AG04450 (cell line): ENCODE results near the gene CYTH3. TPM values are rescaled to one million over a fixed set of nuclear protein-coding genes. Genes with fewer than 3 reads are reported as not detected.

Experiments
- CTCF ChIA-PET: fragments of 300-600, 350-600 bp; formaldehyde crosslinking; extraction: SDS; loops from one replicate; lab custom pipeline; 2022; ENCODE audit warnings: antibody characterized with exemption, inconsistent platforms; lab: Charles Lee
- POLR2A ChIA-PET: fragments of 350-600 bp; formaldehyde crosslinking; extraction: SDS; loops from one replicate; lab custom pipeline; 2021; ENCODE audit warnings: antibody characterized with exemption, inconsistent platforms; lab: Yijun Ruan, JAX
- DNase-seq: peaks from one replicate; pipeline ENCODE4 v3.0.0-alpha.2; 2011; ENCODE audit warnings: low read depth, low spot score
- H3K27ac ChIP-seq: one replicate; pipeline ENCODE4 v1.5.1; 2012; ENCODE audit warnings: low read depth, low read length, control low read depth
- H3K27me3 ChIP-seq: one replicate; pipeline ENCODE4 v1.6.0; 2012; ENCODE audit warnings: low read length; ENCODE audit not compliant: control insufficient read depth, insufficient read depth
- H3K4me3 ChIP-seq: 2 replicates; pipeline ENCODE4 v1.5.1; 2011; ENCODE audit warnings: mild to moderate bottlenecking, low read depth, low read length, control low read depth
- H3K9me3 ChIP-seq: 2 replicates; pipeline ENCODE4 v1.5.1; 2012; ENCODE audit warnings: low read length; ENCODE audit not compliant: control insufficient read depth, insufficient read depth
- CTCF ChIP-seq: IDR thresholded peaks from 2 replicates; pipeline ENCODE4 v1.5.1; 2011; ENCODE audit warnings: low read depth, low read length, control low read depth, inconsistent platforms
- polyA plus RNA-seq: library from polyadenylated mRNA; depleted of rRNA; stranded (reverse); fragments of >200 nt; gene quantifications from 2 replicates; pipeline ENCODE4 v1.2.3, GENCODE V29; 2011

CYTH3 gene
- polyA plus RNA-seq, 1 experiment: 30.2 TPM

DNA sequence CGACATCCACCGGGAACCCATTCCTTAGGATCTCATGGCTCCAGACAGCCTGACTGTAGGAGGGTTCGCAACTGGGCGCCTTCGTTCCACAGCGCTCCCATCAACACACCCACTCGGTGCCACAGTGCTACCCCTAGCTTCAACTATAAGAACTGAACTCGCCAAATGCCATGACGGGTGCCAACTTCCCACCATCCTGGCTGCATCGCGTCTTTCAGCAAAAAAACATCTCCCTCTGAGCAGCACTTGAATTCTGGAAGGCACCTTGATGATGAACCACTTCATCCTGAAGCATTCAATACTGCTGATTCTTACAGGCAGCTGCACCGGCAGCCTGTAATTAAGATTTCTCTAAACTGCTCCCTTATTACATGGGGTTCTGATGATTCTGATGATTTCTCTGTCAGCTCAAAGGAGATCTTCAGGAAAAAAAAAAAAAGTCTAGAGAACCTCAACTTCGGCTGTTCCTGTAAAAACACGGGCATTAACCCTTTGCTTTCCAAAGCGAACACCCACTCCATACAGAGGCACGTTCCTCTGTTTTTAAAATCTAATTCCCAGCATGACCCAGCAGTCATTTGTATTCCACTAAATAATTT is 1.3 kb downstream of the CYTH3 start:
- peak; percentile 46 for TF ChIP-seq CTCF
- no peak for DNase-seq
- Histone ChIP-seq H3K27ac (no peak overlapping the region), H3K9me3 (peaks cover 3% of the 10 kb centered on the region; the same call in 1 of the 2 replicates), H3K4me3 (peak overlapping the region; percentile 92), H3K27me3 (no peaks in the 10 kb centered on the region)
- ChIA-PET CTCF (interaction anchor here (0.6 to 2.1 kb wide), 5 partner anchors 10 to 111 kb away, joined by 3 to 15 read pairs (median 3); no protein-coding TSS in a partner anchor), POLR2A (interaction anchor here (1.2 kb wide), 1 partner anchor 9 kb away, joined by 3 read pairs; no protein-coding TSS in a partner anchor)

DNA sequence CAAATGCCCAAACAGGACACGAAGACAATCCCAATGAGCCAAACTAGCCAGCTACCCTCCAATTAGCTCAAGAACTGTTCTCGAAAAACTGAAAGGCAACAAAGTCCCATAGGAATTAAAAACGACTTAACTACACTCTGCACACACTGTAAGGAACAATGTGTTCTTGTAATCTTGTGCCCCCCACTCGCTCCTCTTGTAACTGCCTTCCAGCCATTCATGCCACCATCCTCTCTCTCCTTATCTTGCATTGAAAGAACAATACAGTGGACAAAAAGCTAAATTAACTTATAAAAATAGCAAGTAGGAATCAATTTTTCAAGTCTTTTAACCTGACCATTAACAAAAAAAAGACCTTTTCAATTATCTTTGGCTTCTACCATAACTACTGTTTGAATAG is 2.9 kb downstream of the CYTH3 start:
- H3K4me3 ChIP-seq: no peak overlapping the region
- no peaks in the 10 kb centered on the region for H3K27me3 ChIP-seq

GRCh38 chr7:6268907-6269306 is 3.5 kb downstream of the CYTH3 start:
- Histone ChIP-seq H3K27me3 (no peaks in the 10 kb centered on the region), H3K9me3 (peaks cover 3% of the 10 kb centered on the region; the same call in 1 of the 2 replicates), H3K4me3 (no peak overlapping the region), H3K27ac (no peak overlapping the region)
- POLR2A ChIA-PET: no interaction called here
- no peak for DNase-seq
- no peak for TF ChIP-seq CTCF
- CTCF ChIA-PET: interaction anchor here (0.6 to 2.2 kb wide), 5 partner anchors 13 to 413 kb away, joined by 3 to 12 read pairs (median 3); no protein-coding TSS in a partner anchor

More for the DNA sequence above, 2.9 kb downstream of the CYTH3 start:
- Histone ChIP-seq H3K27ac (no peak overlapping the region), H3K9me3 (peaks cover 3% of the 10 kb centered on the region; the same call in 1 of the 2 replicates)
- no peak for TF ChIP-seq CTCF
- DNase-seq: no peak
- ChIA-PET POLR2A (no interaction called here), CTCF (interaction anchor here (0.6 to 2.2 kb wide), 7 partner anchors 13 to 413 kb away, joined by 3 to 12 read pairs (median 3); no protein-coding TSS in a partner anchor)

DNA sequence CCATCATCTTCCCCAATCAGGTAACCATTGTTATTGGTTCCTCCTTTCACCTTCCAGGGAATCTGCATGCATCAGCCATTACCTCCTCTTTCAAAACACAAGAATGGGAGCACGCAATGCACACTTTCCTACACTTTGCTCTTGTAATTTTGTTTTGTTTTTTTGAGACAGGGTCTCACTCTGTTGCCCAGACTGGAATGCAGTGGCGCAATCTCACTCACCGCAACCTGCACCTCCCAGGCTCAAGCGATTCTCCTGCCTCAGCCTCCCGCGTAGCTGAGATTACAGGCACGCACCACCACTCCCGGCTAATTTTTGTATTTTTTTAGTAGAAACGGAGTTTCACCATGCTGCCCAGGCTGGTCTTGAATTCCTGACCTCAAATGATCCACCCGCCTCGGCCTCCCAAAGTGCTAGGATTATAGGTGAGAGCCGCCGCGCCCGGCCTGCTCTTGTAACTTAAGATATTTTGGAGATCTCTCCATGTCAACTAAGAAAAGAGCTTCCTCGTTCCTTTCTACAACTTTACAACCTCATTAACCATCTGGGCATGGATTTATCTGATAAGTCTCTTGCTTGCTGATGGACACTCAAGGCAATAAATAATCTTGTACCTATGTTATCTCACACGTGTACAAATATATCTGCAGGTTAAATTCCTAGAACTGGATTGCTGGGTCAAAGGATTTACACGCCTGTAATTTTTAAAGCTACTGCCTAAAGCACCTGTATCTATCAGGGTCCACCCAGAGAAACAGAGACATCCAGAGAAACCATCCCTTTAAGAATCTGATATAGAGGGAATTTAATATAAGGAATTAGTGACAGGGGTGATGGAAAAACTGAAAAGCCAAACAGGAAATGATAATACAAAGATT is 4.2 kb downstream of the CYTH3 start:
- no peak for DNase-seq
- H3K9me3 ChIP-seq: peaks cover 3% of the 10 kb centered on the region; the same call in 1 of the 2 replicates
- ChIA-PET CTCF (interaction anchor here (1.0 to 2.2 kb wide), 3 partner anchors 55 to 412 kb away, joined by 3 to 12 read pairs (median 3); no protein-coding TSS in a partner anchor), POLR2A (no interaction called here)
- no peaks in the 10 kb centered on the region for H3K27me3 ChIP-seq
- no peak for TF ChIP-seq CTCF
- H3K27ac ChIP-seq: no peak overlapping the region
- no peak overlapping the region for H3K4me3 ChIP-seq
